HG03196 (cell line): ENCODE results near the gene FERD3L.

Experiments
- ATAC-seq: cut with Tn5 transposase; IDR thresholded peaks from one replicate; pipeline ENCODE4 v1.9.1; 2021; ENCODE audit not compliant: unreplicated experiment

The FERD3L gene

DNA sequence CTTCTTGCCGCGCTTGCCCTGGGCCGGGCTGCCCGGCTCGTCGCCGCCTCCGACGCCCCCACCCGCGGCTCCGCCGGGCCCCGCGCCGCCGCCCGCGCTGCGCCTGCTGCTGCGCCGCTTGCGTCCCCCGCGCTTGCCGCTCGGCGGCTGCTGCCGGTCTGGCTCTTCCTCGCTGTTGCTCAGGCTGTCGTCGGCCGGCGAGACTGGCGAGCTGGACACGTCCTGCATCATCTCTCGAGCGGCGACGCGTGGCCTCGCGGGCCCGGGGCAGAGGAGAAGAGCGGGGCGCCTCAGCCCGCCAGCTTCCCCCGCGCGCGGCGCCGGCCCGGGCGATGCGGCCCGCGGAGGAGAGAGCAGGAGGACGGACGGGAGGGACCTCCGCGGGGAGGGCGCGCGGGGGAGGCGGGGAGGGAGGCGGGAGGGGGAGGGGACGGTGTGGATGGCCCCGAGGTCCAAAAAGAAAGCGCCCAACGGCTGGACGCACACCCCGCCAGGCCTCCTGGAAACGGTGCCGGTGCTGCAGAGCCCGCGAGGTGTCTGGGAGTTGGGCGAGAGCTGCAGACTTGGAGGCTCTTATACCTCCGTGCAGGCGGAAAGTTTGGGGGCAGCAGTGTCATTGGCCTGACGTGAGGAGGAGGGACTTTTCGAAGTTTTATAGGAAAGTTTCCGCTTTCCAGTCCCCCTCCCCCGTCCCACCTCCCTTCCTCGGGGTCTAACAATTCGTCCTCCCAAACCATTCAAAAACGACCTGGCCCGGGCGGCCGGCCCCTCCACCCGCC is 27.9 kb downstream of the FERD3L start, which contains the start of gene TWIST1:
TSS of gene TWIST1 (minus strand) at position 546 of the 779 bp plus-strand sequence. CDS start at position 231, 315 bp downstream.
- no peak for ATAC-seq

GRCh38 chr7:19116121-19117090 is 28.8 kb downstream of the FERD3L start:
- no peak for ATAC-seq

- no peak for ATAC-seq
Measured at GRCh38 chr7:19114551-19114855, 30.7 kb downstream of the FERD3L start.

GRCh38 chr7:19113855-19114550 is 31.2 kb downstream of the FERD3L start:
- ATAC-seq, result no peak

DNA sequence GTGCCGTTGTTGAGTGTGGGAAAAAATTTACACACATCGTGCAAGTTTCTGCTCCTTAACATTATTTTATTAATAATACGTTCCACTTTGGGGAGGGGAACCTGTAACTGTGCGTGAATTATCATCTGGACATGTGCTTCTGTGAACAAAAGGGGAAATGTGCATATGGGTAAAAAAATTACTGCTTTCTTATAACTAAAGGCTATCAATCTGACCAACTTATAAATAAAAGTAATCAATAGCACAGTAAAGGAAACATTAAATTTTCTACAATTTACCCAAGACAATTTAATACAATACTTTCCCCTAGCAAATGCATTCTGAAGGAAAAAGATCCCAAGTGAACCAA is 32.2 kb downstream of the FERD3L start:
- ATAC-seq, result no peak

- no peak for ATAC-seq
Measured at GRCh38 chr7:19112274-19113001, 32.8 kb downstream of the FERD3L start.

- ATAC-seq, result no peak
Measured at GRCh38 chr7:19111474-19112273, 33.5 kb downstream of the FERD3L start.

DNA sequence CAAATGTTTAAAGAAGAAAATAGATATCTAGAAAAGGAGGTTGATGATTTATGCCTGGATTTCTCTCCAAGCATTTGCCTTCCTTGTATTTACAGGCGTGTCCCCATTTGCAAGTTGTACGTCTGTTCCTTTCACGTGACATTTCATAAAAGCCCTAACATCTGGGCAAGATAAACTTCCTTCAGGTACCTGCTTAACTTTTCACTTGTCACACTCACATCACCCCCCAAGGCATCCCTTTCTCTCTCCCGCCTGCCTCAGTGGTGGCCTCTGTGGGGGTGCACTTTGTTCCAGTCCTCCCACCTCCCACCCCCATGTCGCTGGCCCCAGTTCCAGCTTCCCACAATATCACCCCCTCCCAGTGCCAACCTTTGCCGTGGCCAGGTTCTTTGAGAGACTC is 34.4 kb downstream of the FERD3L start:
- no peak for ATAC-seq

DNA sequence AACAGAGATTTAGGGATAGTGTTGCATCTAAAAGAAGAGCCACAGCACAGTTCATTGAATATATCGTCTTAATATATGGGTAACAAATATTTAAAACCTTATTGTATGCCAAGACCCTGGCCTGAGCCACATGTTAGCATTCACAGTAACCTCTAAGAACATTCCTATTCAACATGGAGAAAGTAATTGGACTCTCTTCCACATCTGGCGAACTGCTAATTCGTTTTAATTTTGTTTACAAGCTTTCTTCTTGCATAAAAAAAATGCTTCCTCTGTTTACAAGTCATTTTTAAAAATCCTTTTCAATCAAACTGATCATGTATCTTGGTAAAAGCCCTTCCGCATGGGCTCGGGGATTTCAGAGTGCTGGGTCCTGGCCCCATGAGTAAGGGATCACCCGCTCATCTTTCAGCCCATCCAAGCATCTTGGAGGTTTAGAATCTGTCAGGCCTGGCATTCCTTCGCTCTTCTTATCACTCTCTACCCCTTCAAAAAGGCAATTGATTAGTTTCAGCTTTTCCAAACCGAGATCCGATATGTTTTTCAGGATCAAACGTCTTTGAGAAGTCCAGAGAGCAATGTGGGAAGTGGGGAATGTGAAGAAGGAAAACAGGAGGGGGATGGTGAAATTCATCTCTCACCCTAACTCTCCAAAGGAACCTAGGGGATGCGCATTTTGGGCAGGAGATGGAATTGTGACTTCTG is 35.0 kb downstream of the FERD3L start:
- ATAC-seq, result no peak

- no peak for ATAC-seq
Measured at GRCh38 chr7:19109000-19109946, 35.9 kb downstream of the FERD3L start.

- ATAC-seq, result no peak
Measured at GRCh38 chr7:19107356-19108146, 37.7 kb downstream of the FERD3L start.

- ATAC-seq, result no peak
Measured at GRCh38 chr7:19107081-19107355, 38.2 kb downstream of the FERD3L start.

- no peak for ATAC-seq
Measured at GRCh38 chr7:19106241-19107080, 38.8 kb downstream of the FERD3L start.

DNA sequence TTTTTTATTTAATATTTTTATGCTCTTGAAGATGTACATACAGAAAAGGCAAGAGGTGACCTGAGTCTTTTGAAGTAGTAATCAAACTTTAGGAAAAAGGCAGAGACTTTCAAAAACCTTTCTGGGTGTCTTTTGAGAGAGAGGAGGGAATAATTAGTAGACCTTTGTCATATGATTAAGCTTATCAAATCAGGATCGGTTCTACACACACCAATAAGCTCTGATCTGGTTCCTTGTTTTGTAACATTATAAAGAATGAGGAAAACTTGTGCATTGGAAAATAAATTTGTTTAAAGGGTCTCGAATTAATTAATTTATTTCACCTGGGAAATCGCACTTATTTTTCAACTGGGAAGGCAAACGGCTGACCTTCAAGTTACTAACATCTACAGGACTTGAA is 39.7 kb downstream of the FERD3L start:
- no peak for ATAC-seq

DNA sequence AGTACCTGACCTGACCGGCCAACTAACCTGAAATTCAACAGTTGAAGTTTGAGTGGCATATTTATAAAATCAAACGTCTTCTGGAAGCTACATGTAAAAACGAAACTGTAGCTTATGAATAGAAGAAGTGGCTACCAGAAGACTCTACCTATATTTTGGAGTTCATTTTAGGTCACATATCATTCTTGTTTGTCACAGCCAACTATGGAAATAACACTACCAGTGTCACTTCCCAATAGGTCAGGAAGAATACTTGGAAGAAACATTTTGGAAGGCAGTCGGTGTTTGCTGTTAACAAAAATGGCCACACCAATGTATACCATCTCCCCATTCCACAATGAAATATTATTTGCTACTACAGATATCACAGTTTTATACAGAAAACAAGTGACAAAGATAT is 40.4 kb downstream of the FERD3L start:
- ATAC-seq, result no peak

DNA sequence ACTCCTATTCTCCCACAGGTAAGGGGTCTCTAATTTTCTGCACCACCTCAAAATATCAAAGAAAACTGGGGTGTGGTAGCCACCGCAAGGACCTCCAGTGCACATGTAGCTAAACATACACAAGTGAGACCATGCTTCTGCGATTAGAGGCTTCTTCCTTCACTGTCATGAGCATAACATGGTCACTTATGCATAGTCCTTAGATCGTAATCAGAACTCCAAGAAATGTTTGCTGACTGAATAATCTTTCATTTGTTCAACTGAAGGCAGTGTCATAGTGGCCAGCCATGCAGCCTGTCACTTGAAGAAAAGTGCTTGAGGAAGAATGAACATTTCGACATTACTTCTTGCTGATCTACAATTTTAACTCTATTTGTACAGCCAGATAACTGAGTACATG is 42.3 kb downstream of the FERD3L start:
- no peak for ATAC-seq

DNA sequence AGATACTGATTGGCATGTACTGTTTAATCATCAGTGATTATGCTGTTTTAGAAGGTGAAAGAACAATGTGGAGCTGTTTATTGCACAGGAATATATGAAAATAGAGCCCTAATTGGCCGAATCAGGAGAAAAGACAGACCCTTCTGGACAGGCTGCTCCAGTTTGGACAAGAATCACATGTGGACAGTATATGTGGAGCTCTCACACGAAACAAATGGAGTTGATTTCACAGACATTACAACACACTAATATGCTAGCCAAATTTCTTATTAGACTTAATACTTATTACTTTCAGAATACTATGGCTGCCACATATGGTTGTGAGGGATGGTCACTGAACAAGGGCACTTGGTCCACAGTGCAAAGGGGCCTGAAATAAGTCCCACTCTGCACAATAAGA is 43.3 kb downstream of the FERD3L start:
- no peak for ATAC-seq
